GM18517 (cell line): ENCODE results near the gene DOHH.

Source experiments
- ATAC-seq: cut with Tn5 transposase; IDR thresholded peaks from one replicate; pipeline ENCODE4 v1.9.1; 2021; ENCODE audit warnings: mild to moderate bottlenecking, moderate library complexity; ENCODE audit not compliant: unreplicated experiment

The DOHH gene

DNA sequence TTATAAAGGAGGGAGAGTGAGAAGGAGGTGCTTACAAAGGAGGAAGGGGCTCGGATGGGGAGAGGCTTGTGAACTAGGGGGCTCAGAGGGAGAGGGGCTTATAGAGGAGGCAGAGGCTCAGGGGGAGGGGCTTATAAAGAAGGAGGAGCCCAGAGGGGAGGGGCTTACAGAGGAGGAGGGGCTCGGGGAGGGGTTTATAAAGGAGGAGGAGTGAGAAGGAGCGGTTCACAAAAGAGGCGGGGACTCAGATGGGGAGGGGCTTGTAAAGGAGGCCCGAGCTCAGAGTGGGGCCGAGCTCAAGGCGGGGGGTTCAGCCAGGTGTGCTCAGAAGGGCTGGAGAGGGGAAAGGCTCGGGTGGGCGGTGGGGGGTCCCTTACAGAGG lies 20.6 kb downstream of the DOHH start:
- ATAC-seq, result no peak

GRCh38 chr19:3479177-3479833 lies 21.2 kb downstream of the DOHH start:
- ATAC-seq, result no peak

DNA sequence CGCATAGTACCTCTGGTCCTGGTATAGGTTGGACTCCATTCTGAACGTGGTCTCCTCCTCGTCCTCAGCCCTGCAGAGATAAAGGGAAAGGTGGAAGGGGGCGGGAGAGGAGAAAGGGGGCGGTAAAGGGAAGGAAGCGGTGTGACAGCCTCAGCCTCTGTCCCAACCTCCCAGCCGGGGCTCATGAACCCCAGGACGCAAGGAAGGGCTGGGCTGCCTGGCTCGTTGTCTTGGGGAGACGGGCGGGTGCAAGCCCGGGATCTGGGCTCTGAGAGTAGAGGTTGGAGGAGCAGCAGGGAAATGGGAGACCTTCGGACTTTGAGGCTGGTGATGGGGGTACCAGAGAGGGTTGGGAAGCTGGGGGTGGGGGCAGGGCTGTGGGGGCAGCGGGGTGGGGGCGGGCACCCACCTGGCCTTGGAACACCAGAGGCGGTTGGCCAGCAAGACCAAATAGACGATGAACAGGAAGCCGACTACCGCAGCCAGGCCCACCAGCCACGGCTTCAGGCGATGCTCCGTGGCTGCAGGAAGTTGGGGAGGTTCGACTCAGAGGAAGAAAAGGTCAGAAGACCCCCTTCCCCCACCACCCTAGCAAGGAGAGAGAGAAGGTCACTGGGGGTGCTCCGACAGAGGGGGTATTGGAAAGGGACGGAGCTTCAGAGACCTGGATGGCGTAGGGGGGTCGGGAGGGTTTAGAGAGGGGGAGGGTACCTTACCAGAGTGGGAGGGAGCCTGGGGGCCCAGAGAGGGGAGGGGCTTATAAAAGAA lies 21.9 kb downstream of the DOHH start:
- ATAC-seq, result no peak

- no peak for ATAC-seq
These were observed 22.5 kb downstream of the DOHH start for GRCh38 chr19:3477951-3478350.

DNA sequence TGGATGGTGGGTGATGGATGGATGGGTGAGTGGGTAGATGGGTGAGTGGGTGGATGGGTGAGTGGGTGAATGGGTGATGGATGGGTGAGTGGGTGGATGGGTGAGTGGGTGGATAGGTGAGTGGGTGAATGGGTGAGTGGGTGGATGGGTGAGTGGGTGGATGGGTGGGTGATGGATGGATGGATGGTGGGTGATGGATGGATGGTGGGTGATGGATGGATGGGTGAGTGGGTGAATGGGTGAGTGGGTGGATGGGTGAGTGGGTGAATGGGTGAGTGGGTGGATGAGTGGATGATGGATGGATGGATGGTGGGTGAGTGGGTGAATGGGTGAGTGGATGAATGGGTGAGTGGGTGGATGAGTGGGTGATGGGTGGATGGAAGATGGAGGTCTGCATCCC lies 23.0 kb downstream of the DOHH start:
- ATAC-seq, result no peak

- ATAC-seq, result no peak
These were observed 23.6 kb downstream of the DOHH start for GRCh38 chr19:3476830-3477229.

- ATAC-seq, result no peak
These were observed 25.0 kb downstream of the DOHH start for GRCh38 chr19:3475449-3475848.

GRCh38 chr19:3474614-3475013 lies 25.9 kb downstream of the DOHH start:
- no peak for ATAC-seq

DNA sequence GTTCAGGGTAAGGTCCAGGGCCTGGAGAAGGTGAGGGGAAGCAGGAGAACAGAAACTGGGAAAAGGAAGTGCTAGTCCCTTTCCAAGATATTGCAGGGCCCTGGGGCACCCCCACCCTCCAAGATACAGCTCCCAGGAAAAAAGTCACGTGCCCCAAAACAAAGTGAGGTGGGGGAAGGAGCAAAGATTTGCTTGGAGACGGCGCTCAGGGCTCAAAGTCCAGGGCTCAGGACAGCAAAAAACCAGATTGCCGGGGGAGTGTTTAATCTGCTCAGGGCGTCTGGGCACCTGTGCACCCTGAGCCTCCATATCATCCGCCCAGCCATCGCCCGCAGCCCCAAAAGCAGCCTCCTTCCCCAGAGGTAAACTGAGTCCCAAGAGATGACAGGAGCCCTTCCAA lies 26.5 kb downstream of the DOHH start:
- no peak for ATAC-seq

GRCh38 chr19:3471954-3472655 lies 28.4 kb downstream of the DOHH start:
- no peak for ATAC-seq

GRCh38 chr19:3470500-3471128 lies 29.9 kb downstream of the DOHH start:
- no peak for ATAC-seq

DNA sequence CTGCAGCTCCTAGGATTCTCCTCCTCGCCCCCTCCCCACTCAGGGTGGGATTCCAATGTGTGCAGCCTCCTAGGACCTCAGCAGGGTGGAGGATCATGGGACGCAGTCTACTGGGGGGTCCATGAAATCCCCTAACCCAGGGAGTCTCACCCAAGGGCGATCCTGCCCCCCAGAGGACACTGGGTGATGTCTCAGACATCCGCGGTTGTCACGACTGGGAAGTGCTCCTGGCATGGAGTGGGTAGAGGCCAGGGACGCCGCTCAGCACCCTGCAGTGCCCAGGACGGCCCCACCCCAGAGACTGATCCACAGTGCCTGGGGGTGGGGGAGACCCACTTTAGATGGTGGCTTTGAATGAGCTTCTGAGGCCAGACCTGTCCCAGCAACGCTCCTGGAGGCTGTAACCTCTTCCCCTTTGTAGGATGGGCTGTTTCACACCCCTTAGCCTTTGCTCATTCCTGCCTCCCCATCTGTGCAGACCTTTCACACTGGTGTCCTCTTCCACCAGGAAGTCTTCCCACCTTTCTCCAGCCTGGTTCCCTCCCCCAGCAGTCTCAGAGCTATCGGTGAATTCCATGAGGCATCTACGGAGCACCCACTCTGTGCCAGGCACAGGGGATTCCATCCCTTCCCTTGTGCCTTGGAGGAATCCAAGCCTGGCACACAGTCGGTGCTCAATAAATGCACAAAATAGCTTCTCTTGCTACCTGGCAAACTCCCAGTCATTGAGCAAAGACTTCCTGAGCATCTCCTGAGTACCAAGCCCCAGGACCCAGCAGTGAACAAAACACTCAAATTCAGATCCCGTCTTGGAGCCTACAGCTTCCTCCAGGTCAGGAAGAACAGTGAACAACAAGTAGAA lies 30.6 kb downstream of the DOHH start:
- no peak for ATAC-seq

DNA sequence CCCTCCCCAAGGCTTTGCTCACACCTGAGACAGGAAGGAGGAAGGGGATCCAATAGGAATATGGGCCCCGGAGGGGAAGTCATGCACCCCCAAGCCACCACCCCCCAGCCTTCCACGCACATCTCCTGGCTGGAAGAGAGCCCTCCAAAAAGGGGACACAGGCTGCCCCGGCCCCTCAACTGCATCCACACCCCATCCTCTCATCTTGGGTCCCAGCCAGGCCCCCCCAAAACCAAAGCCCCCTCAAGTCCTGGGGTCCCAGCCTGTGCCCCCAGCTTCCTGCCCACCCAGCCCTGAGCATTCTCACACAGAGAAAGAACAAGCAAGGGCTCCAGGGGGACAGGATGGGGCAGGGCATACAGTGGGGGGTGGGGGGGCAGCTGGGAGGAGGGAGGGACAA lies 32.3 kb downstream of the DOHH start:
- ATAC-seq, result no peak

GRCh38 chr19:3467437-3468198 lies 32.9 kb downstream of the DOHH start:
- ATAC-seq, result no peak

GRCh38 chr19:3466635-3467034 lies 33.8 kb downstream of the DOHH start:
- no peak for ATAC-seq

DNA sequence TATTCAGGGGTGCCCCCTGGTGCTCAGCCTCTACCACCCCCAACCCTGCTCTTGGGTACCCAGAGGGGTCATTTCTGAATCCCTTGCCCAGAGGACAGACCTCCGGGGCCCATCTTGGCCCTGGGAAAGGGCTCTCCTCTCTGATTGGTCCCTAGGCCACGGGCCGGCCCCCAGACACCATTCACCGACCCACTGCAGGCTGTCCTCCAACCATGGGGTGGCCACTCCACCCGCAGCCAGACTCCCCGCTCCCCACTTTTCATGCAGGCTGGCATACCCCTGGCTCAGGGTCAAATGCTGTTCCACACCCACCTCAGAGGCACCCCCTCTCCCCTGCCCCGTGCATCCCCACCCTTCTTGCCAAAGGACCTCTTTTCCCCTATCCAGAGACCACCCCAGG lies 34.9 kb downstream of the DOHH start:
- ATAC-seq, result no peak

DNA sequence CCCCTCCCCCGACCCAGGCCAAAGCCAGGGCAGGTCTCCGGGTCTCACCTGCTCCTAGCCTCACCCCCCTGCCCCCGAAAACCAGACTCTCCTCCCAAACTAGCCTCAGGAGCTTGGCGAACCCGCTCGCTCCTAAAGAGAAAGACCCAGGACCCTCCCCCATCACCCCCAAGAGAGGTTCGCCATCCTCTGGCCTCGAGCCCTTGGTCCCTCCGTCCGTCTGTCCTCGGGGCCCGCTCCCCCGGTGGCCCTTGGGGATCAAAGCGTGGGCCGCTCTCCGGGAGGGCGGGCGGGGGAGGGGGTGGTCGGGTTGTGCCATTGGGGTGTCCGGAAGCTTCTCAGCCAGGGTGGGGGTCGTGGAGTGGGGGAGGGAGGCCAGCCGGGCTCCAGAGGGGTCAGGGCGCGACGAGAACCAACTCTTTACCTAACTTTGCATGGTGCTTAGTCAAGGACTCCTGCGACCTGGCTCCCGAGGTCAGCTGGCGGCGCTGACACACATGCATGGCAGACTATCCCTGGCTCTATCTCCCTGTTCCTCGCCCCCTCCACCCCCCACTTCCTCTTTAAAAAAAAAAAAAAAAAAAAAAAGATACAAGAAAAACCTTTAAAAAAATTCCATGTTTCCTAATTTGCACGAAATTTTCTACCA lies 35.8 kb downstream of the DOHH start:
- no peak for ATAC-seq

GRCh38 chr19:3463714-3464586 lies 36.5 kb downstream of the DOHH start:
- ATAC-seq, result no peak
